H1 (cell line): ENCODE data around the gene CC2D2A. TPM values are rescaled to one million over a fixed set of nuclear protein-coding genes. Genes with fewer than 3 reads are reported as not detected.

Source experiments
- CTCF ChIA-PET: fragments of 300-600 bp; sonication (Branson Sonifier 250); formaldehyde crosslinking; loops from one replicate; lab custom pipeline; 2021; ENCODE audit not compliant: partially characterized antibody; lab: Charles Lee
- POLR2A ChIA-PET: fragments of 300-600 bp; sonication (Branson Sonifier 250); formaldehyde crosslinking; loops from one replicate; lab custom pipeline; 2021; ENCODE audit warnings: inconsistent platforms; ENCODE audit not compliant: partially characterized antibody; lab: Charles Lee
- DNase-seq, 2 experiments: peaks; one replicate each; pipeline versions ENCODE4 v3.0.0 to v3.0.0-alpha.2; 2010 to 2022; ENCODE audit warnings: low spot score in 2 of 2, low read depth in 1 of 2, mixed read lengths in 1 of 2
- FAIRE-seq: peaks from 2 replicates; lab custom pipeline; 2011; peaks lifted over from hg19 to GRCh38; lab: Jason Lieb, UNC
- H2AFZ ChIP-seq: 2 replicates; pipeline ENCODE4 v1.8.1; 2012; ENCODE audit warnings: low read length, inconsistent platforms
- H2AK5ac ChIP-seq: 2 replicates; pipeline ENCODE4 v1.6.1; 2013; ENCODE audit warnings: low read depth, low read length
- H2BK120ac ChIP-seq: replicated peaks from 2 replicates; pipeline ENCODE3; 2013; ENCODE audit warnings: low read depth, low read length, inconsistent platforms
- H2BK12ac ChIP-seq: 2 replicates; pipeline ENCODE4 v1.6.1; 2013; ENCODE audit warnings: low read depth, low read length
- H2BK15ac ChIP-seq: 2 replicates; pipeline ENCODE4 v1.6.1; 2013; ENCODE audit warnings: low read length
- H2BK20ac ChIP-seq: 2 replicates; pipeline ENCODE4 v1.6.1; 2013; ENCODE audit warnings: low read length
- H2BK5ac ChIP-seq: 2 replicates; pipeline ENCODE4 v1.6.1; 2013; ENCODE audit warnings: low read depth, low read length
- H3K14ac ChIP-seq: 2 replicates; pipeline ENCODE4 v1.6.1; 2013; ENCODE audit warnings: inconsistent platforms; ENCODE audit not compliant: insufficient read length
- H3K18ac ChIP-seq: 2 replicates; pipeline ENCODE4 v1.6.1; 2013; ENCODE audit warnings: low read length; ENCODE audit errors: extremely low read depth
- H3K23ac ChIP-seq: 2 replicates; pipeline ENCODE4 v1.6.1; 2013; ENCODE audit warnings: inconsistent platforms; ENCODE audit not compliant: insufficient read length
- H3K23me2 ChIP-seq: 2 replicates; pipeline ENCODE4 v1.6.1; 2013; ENCODE audit warnings: low read depth, low read length
- H3K27ac ChIP-seq: 2 replicates; pipeline ENCODE4 v1.6.1; 2011; ENCODE audit warnings: low read depth, low read length, inconsistent platforms
- H3K27me3 ChIP-seq, 4 experiments: replicated peaks in 1 of 4; 1 replicate in 1 of 4; 2 replicates in 3 of 4; pipeline versions ENCODE4 v1.6.1 to v1.8.1; 2011 to 2013; ENCODE audit warnings: low read length in 3 of 4, mild to moderate bottlenecking in 3 of 4, inconsistent platforms in 2 of 4, mixed read lengths in 2 of 4, moderate library complexity in 1 of 4; ENCODE audit not compliant: control insufficient read depth in 3 of 4, insufficient read depth in 3 of 4; ENCODE audit errors: extremely low read depth in 1 of 4
- H3K36me3 ChIP-seq, 4 experiments: 2 replicates each; pipeline versions ENCODE4 v1.6.1 to v1.8.1; 2011 to 2013; ENCODE audit warnings: mild to moderate bottlenecking in 4 of 4, low read length in 3 of 4, moderate library complexity in 2 of 4, control low read depth in 1 of 4, inconsistent platforms in 1 of 4; ENCODE audit not compliant: insufficient read depth in 4 of 4, control insufficient read depth in 2 of 4
- H3K4ac ChIP-seq: replicated peaks from 2 replicates; pipeline ENCODE3; 2013; ENCODE audit warnings: low read length, low read depth, mixed read lengths, inconsistent platforms; ENCODE audit not compliant: insufficient read length
- H3K4me1 ChIP-seq, 4 experiments: replicated peaks in 1 of 4; 1 replicate in 1 of 4; 2 replicates in 3 of 4; pipeline versions ENCODE4 v1.6.1 to v1.8.1; 2011 to 2013; ENCODE audit warnings: low read length in 3 of 4, inconsistent platforms in 2 of 4, mixed read lengths in 1 of 4; ENCODE audit not compliant: insufficient read depth in 4 of 4, control insufficient read depth in 3 of 4
- H3K4me2 ChIP-seq, 2 experiments: 2 replicates each; pipeline versions ENCODE4 v1.6.1 to v1.8.1; 2011 to 2013; ENCODE audit warnings: low read depth in 2 of 2, low read length in 2 of 2, control low read depth in 1 of 2, inconsistent platforms in 1 of 2, mild to moderate bottlenecking in 1 of 2; ENCODE audit not compliant: insufficient read depth in 1 of 2
- H3K4me3 ChIP-seq, 4 experiments: fragments of 200-600, 300-600 bp in 1 of 4; sonication (generic), shearing (Covaris generic), sonication (Bioruptor Twin) in 1 of 4; 2 replicates each; pipeline versions ENCODE4 v1.5.1 to v1.8.1; 2011 to 2016; ENCODE audit warnings: low read length in 4 of 4, low read depth in 3 of 4, control low read depth in 2 of 4, inconsistent platforms in 2 of 4, mild to moderate bottlenecking in 2 of 4, mixed read lengths in 1 of 4, moderate library complexity in 1 of 4; ENCODE audit not compliant: insufficient read depth in 2 of 4; ENCODE audit errors: extremely low read depth in 1 of 4
- H3K56ac ChIP-seq: replicated peaks from 2 replicates; pipeline ENCODE3; 2013; ENCODE audit warnings: low read depth, mild to moderate bottlenecking, mixed read lengths, low read length, inconsistent platforms; ENCODE audit not compliant: insufficient read length
- H3K79me1 ChIP-seq: 2 replicates; pipeline ENCODE4 v1.6.1; 2013; ENCODE audit warnings: low read depth, low read length, control low read depth
- H3K79me2 ChIP-seq, 2 experiments: 2 replicates each; pipeline versions ENCODE4 v1.6.1 to v1.8.1; 2012 to 2013; ENCODE audit warnings: low read length in 2 of 2, mild to moderate bottlenecking in 2 of 2, inconsistent platforms in 1 of 2; ENCODE audit not compliant: insufficient read depth in 2 of 2, control insufficient read depth in 1 of 2
- H3K9ac ChIP-seq, 4 experiments: replicated peaks in 1 of 4; 1 replicate in 1 of 4; 2 replicates in 3 of 4; pipeline versions ENCODE4 v1.6.1 to v1.8.1; 2011 to 2013; ENCODE audit warnings: low read depth in 3 of 4, low read length in 3 of 4, control low read depth in 2 of 4, mild to moderate bottlenecking in 2 of 4, moderate library complexity in 2 of 4, inconsistent platforms in 1 of 4; ENCODE audit errors: extremely low read depth in 1 of 4
- H3K9me3 ChIP-seq, 2 experiments: 2 replicates each; pipeline versions ENCODE4 v1.6.1 to v1.8.1; 2012 to 2013; ENCODE audit warnings: mild to moderate bottlenecking in 2 of 2, moderate library complexity in 2 of 2, control low read depth in 1 of 2, inconsistent platforms in 1 of 2, low read depth in 1 of 2, low read length in 1 of 2, mixed read lengths in 1 of 2; ENCODE audit not compliant: insufficient read depth in 2 of 2
- H4K20me1 ChIP-seq, 2 experiments: replicated peaks in 1 of 2; 2 replicates each; pipeline versions ENCODE3 to v1.8.1; 2011 to 2013; ENCODE audit warnings: inconsistent platforms in 2 of 2, low read length in 2 of 2, mild to moderate bottlenecking in 1 of 2; ENCODE audit not compliant: insufficient read depth in 2 of 2, control insufficient read depth in 1 of 2
- H4K5ac ChIP-seq: 2 replicates; pipeline ENCODE4 v1.6.1; 2013; ENCODE audit warnings: low read length, low read depth, mixed read lengths, inconsistent platforms; ENCODE audit not compliant: insufficient read length
- H4K8ac ChIP-seq: 2 replicates; pipeline ENCODE4 v1.8.0; 2013; ENCODE audit warnings: mild to moderate bottlenecking, moderate library complexity, low read length, inconsistent platforms; ENCODE audit not compliant: insufficient read depth; ENCODE audit errors: extremely low read depth
- H4K91ac ChIP-seq: replicated peaks from 2 replicates; pipeline ENCODE3; 2013; ENCODE audit warnings: low read length, mixed read lengths, inconsistent platforms; ENCODE audit not compliant: insufficient read length
- CHD1 ChIP-seq: IDR thresholded peaks from 2 replicates; pipeline ENCODE4 v1.6.1; 2012; ENCODE audit warnings: low read depth, low read length, improper control_type of control experiment
- GABPA ChIP-seq: IDR thresholded peaks from 2 replicates; pipeline ENCODE4 v1.6.1; 2011; ENCODE audit warnings: mild to moderate bottlenecking, low read length, moderate library complexity, borderline replicate concordance; ENCODE audit not compliant: insufficient read depth
- JUND ChIP-seq: IDR thresholded peaks from 2 replicates; pipeline ENCODE4 v1.6.1; 2011; ENCODE audit warnings: mild to moderate bottlenecking, improper control_type of control experiment, low read length
- KDM5A ChIP-seq: fragments of 200-600 bp; IDR thresholded peaks from 2 replicates; pipeline ENCODE4 v1.7.1; 2012; ENCODE audit warnings: mild to moderate bottlenecking, low read length, inconsistent platforms, mixed read lengths
- NRF1 ChIP-seq: IDR thresholded peaks from 2 replicates; pipeline ENCODE4 v1.6.1; 2011; ENCODE audit warnings: mild to moderate bottlenecking, low read depth, low read length, improper control_type of control experiment
- POLR2AphosphoS5 ChIP-seq: IDR thresholded peaks from 2 replicates; pipeline ENCODE4 v1.6.1; 2011; ENCODE audit warnings: low read depth, low read length
- RAD21 ChIP-seq, 2 experiments: IDR thresholded peaks in 1 of 2; conservative IDR thresholded peaks in 1 of 2; 2 replicates each; pipeline ENCODE4 v1.6.1; 2011; ENCODE audit warnings: low read depth in 2 of 2, low read length in 2 of 2, improper control_type of control experiment in 1 of 2, inconsistent platforms in 1 of 2, mild to moderate bottlenecking in 1 of 2, moderate library complexity in 1 of 2
- RFX5 ChIP-seq: IDR thresholded peaks from 2 replicates; pipeline ENCODE4 v1.6.1; 2011; ENCODE audit warnings: low read depth, low read length, improper control_type of control experiment, borderline replicate concordance
- SIN3A ChIP-seq, 2 experiments: IDR thresholded peaks in 1 of 2; conservative IDR thresholded peaks in 1 of 2; 2 replicates each; pipeline ENCODE4 v1.6.1; 2011 to 2012; ENCODE audit warnings: low read length in 2 of 2, improper control_type of control experiment in 1 of 2, low read depth in 1 of 2, mild to moderate bottlenecking in 1 of 2
- YY1 ChIP-seq: IDR thresholded peaks from 2 replicates; pipeline ENCODE4 v1.6.1; 2011; ENCODE audit warnings: low read depth, mild to moderate bottlenecking, low read length
- WGBS, 2 experiments: shearing (Covaris generic) in 1 of 2; methylation state at CpG; one replicate each; pipeline versions ENCODE4 v1.1.6 to v1.1.7; 2013 to 2015; ENCODE audit warnings: low lambda C conversion rate in 2 of 2, mixed read lengths in 2 of 2, inconsistent platforms in 1 of 2, low coverage in 1 of 2, missing lambda C conversion rate in 1 of 2; ENCODE audit not compliant: insufficient replicate concordance in 2 of 2, insufficient coverage in 1 of 2, insufficient read length in 1 of 2; ENCODE audit errors: extremely low coverage in 1 of 2, missing lambda C conversion rate in 1 of 2; 5-methylcytosine and 5-hydroxymethylcytosine counted together
- polyA plus RNA-seq, 7 experiments: library from polyadenylated mRNA; depleted of rRNA in 3 of 7; stranded (reverse) in 5 of 7; unstranded in 2 of 7; fragments of >200 nt in 5 of 7; fragments of 200-250 nt in 2 of 7; gene quantifications; 1 replicate in 5 of 7; 2 replicates in 1 of 7; 4 replicates in 1 of 7; pipeline versions ENCODE4 v1.2.1 to v1.2.3, GENCODE V29; 2011 to 2013; ENCODE audit warnings: missing spikeins in 2 of 7, mixed read lengths in 2 of 7
- total RNA-seq: library from RNA; stranded (reverse); fragmentation: NEBNext Ultra II Directional; extraction: Animal tissue kit (Norgen Biotek cat#: 25700); gene quantifications from 2 replicates; pipeline ENCODE4 v1.2.1, GENCODE V29; 2021
- TF ChIP-seq, protein P1 (sequence below), 3 experiments: IDR thresholded peaks; 1 replicate in 2 of 3; 2 replicates in 1 of 3; pipeline versions ENCODE4 v1.5.1 to v1.6.1; 2011; ENCODE audit warnings: low read length in 3 of 3, mild to moderate bottlenecking in 3 of 3, inconsistent platforms in 2 of 3, low read depth in 1 of 3, moderate library complexity in 1 of 3; ENCODE audit not compliant: insufficient read depth in 1 of 3; ENCODE audit errors: control extremely low read depth in 1 of 3

The CC2D2A gene
- total and polyA plus RNA-seq, 2 of the 8 experiments (the other 6 are each of a cell fraction or from before 2014, with no cell fraction given), result 11.0 to 12.2 TPM

- CTCF ChIA-PET, result interaction anchor here (1.3 kb wide), 1 partner anchor 13 kb away, joined by 4 read pairs; no protein-coding TSS in a partner anchor
- TF ChIP-seq NRF1 (no peak), SIN3A (conservative IDR thresholded peaks at IDR 0.05 in 1 of 2, IDR thresholded peaks at IDR 0.05 in 1 of 2; ENCODE audit: low read depth in 1 of 2, low read length in 2 of 2) (no peak), JUND (no peak), CHD1 (no peak), KDM5A (no peak), RAD21 (IDR thresholded peaks at IDR 0.05 in 1 of 2, conservative IDR thresholded peaks at IDR 0.05 in 1 of 2; ENCODE audit: low read depth in 2 of 2, low read length in 2 of 2) (no peak), RFX5 (no peak), YY1 (no peak), POLR2AphosphoS5 (no peak), GABPA (no peak)
- TF ChIP-seq, protein P1, sequence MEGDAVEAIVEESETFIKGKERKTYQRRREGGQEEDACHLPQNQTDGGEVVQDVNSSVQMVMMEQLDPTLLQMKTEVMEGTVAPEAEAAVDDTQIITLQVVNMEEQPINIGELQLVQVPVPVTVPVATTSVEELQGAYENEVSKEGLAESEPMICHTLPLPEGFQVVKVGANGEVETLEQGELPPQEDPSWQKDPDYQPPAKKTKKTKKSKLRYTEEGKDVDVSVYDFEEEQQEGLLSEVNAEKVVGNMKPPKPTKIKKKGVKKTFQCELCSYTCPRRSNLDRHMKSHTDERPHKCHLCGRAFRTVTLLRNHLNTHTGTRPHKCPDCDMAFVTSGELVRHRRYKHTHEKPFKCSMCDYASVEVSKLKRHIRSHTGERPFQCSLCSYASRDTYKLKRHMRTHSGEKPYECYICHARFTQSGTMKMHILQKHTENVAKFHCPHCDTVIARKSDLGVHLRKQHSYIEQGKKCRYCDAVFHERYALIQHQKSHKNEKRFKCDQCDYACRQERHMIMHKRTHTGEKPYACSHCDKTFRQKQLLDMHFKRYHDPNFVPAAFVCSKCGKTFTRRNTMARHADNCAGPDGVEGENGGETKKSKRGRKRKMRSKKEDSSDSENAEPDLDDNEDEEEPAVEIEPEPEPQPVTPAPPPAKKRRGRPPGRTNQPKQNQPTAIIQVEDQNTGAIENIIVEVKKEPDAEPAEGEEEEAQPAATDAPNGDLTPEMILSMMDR (IDR thresholded peaks at IDR 0.05; ENCODE audit: control extremely low read depth in 1 of 3, insufficient read depth in 1 of 3, low read depth in 1 of 3, low read length in 3 of 3), result no peak
These were observed 123.1 kb downstream of the CC2D2A start for GRCh38 chr4:15592799-15593198.

More at GRCh38 chr4:15592799-15593198, 123.1 kb downstream of the CC2D2A start:
- Histone ChIP-seq H2AFZ (no peak overlapping the region), H3K9me3 (no peaks in the 10 kb centered on the region), H4K5ac (no peak overlapping the region), H3K4me2 (no peak overlapping the region), H3K79me1 (no peaks in the 10 kb centered on the region), H3K4me1 (peaks cover 0 to 4% (median 0%) of the 10 kb centered on the region in 4 experiments; a peak in 1 of 7 replicates), H2BK12ac (no peak overlapping the region), H2BK15ac (no peak overlapping the region), H3K36me3 (no peaks in the 10 kb centered on the region), H2BK5ac (no peak overlapping the region), H3K23me2 (no peaks in the 10 kb centered on the region), H3K23ac (no peak overlapping the region), H3K14ac (no peak overlapping the region), H4K20me1 (no peaks in the 10 kb centered on the region), H2AK5ac (no peak overlapping the region), H3K79me2 (no peaks in the 10 kb centered on the region), H3K4me3 (no peak overlapping the region), H3K9ac (no peak overlapping the region), H2BK120ac (no peak overlapping the region), H4K8ac (no peak overlapping the region), H3K56ac (no peak overlapping the region), H4K91ac (no peak overlapping the region), H2BK20ac (no peak overlapping the region), H3K18ac (no peak overlapping the region), H3K27me3 (no peaks in the 10 kb centered on the region), H3K27ac (no peak overlapping the region), H3K4ac (no peak overlapping the region)
- POLR2A ChIA-PET, result interaction anchor here (0.7 kb wide), 1 partner anchor 167 kb away, joined by 3 read pairs; no protein-coding TSS in a partner anchor
- FAIRE-seq, result no peak
- WGBS, 2 experiments, result 86 to 100% methylated on average over 1 to 3 of the region's 3 CpGs
- DNase-seq, result no peak
